ENCODE measurements around the gene FAM120C. TPM values are rescaled to one million over a fixed set of nuclear protein-coding genes. Genes with fewer than 3 reads are reported as not detected.

Gene FAM120C
- total RNA-seq, 1 experiment from 2014 or later: 6.1 TPM

DNA sequence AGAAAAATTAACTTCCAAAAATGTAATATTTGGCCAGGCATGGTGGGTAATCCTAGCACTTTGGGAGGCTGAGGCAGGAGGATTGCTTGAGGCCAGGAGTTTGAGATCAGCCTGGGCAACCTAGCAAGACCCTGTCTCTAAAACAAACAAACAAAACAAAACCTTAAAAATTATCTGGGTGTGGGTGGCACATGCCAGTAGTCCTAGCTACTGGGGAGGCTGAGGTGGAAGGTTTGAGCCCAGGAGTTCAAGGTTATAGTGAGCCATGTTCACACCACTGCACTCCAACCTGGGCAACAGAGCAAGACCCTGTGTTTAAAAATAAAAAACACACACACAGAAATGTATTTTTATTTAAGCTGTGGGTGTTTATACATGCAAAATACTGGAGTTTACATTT is 12.0 kb downstream of the FAM120C start:
- no peaks in the 10 kb centered on the region for H3K27me3 ChIP-seq (ENCODE audit: insufficient read depth, low read length)
- H3K9me2 ChIP-seq (ENCODE audit: insufficient read depth): no peaks in the 10 kb centered on the region
- POLR2A ChIA-PET: no interaction called here
- H4K20me1 ChIP-seq (ENCODE audit: insufficient read depth): no peaks in the 10 kb centered on the region
- no peak for ATAC-seq
- no peaks in the 10 kb centered on the region for H3K79me2 ChIP-seq (ENCODE audit: insufficient read depth, low read length)
- RAD21 ChIA-PET (ENCODE audit: low non-redundant PET in 1 of 2, low total read pairs in 2 of 2, uncharacterized antibody in 2 of 2, unreplicated experiment in 2 of 2): no interaction called here
- H3K9me3 ChIP-seq (ENCODE audit: control insufficient read depth in 1 of 2, insufficient read depth in 1 of 2, low read depth in 1 of 2, low read length in 2 of 2): no peaks in the 10 kb centered on the region
- CTCF ChIA-PET: no interaction called here
- DNase-seq (ENCODE audit: low read depth, low spot score): no peak
- no peak overlapping the region for H2AFZ ChIP-seq (ENCODE audit: low read depth, low read length, poor library complexity, severe bottlenecking)
- intact Hi-C loops (cut with micrococcal nuclease): no loop called here
- H3K27ac ChIP-seq (ENCODE audit: low read depth, low read length): no peak overlapping the region
- no TSS peak for BruUV-seq (replicated peaks)
- TF ChIP-seq ZNF274 (IDR thresholded peaks at IDR 0.05; ENCODE audit: low read depth, low read length) (no peak), CBX3 (IDR thresholded peaks at IDR 0.05; ENCODE audit: low read depth) (no peak), EZH2phosphoT487 (IDR thresholded peaks at IDR 0.05; ENCODE audit: borderline replicate concordance) (no peak), FOSL1 (IDR thresholded peaks at IDR 0.05; ENCODE audit: low read depth) (no peak), ZFX (IDR thresholded peaks at IDR 0.05) (no peak), POLR2AphosphoS5 (IDR thresholded peaks at IDR 0.05; ENCODE audit: low read depth, low read length) (no peak), TCF7L2 (IDR thresholded peaks at IDR 0.05; ENCODE audit: borderline replicate concordance, extremely low read depth, insufficient read depth, insufficient read length) (no peak), SIN3A (IDR thresholded peaks at IDR 0.05; ENCODE audit: low read depth) (no peak), CEBPB (IDR thresholded peaks at IDR 0.05; ENCODE audit: low read depth) (no peak), SP1 (IDR thresholded peaks at IDR 0.05; ENCODE audit: low read depth) (no peak), YY1 (IDR thresholded peaks at IDR 0.05; ENCODE audit: extremely low read depth, insufficient replicate concordance, low read depth, low read length) (no peak), JUND (IDR thresholded peaks at IDR 0.05) (no peak), EGR1 (IDR thresholded peaks at IDR 0.05; ENCODE audit: low read depth) (no peak)
- TF ChIP-seq, protein P1, sequence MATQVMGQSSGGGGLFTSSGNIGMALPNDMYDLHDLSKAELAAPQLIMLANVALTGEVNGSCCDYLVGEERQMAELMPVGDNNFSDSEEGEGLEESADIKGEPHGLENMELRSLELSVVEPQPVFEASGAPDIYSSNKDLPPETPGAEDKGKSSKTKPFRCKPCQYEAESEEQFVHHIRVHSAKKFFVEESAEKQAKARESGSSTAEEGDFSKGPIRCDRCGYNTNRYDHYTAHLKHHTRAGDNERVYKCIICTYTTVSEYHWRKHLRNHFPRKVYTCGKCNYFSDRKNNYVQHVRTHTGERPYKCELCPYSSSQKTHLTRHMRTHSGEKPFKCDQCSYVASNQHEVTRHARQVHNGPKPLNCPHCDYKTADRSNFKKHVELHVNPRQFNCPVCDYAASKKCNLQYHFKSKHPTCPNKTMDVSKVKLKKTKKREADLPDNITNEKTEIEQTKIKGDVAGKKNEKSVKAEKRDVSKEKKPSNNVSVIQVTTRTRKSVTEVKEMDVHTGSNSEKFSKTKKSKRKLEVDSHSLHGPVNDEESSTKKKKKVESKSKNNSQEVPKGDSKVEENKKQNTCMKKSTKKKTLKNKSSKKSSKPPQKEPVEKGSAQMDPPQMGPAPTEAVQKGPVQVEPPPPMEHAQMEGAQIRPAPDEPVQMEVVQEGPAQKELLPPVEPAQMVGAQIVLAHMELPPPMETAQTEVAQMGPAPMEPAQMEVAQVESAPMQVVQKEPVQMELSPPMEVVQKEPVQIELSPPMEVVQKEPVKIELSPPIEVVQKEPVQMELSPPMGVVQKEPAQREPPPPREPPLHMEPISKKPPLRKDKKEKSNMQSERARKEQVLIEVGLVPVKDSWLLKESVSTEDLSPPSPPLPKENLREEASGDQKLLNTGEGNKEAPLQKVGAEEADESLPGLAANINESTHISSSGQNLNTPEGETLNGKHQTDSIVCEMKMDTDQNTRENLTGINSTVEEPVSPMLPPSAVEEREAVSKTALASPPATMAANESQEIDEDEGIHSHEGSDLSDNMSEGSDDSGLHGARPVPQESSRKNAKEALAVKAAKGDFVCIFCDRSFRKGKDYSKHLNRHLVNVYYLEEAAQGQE (IDR thresholded peaks at IDR 0.05; ENCODE audit: low read depth): no peak
- TF ChIP-seq, protein P2, sequence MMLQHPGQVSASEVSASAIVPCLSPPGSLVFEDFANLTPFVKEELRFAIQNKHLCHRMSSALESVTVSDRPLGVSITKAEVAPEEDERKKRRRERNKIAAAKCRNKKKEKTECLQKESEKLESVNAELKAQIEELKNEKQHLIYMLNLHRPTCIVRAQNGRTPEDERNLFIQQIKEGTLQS (IDR thresholded peaks at IDR 0.05): no peak
- TF ChIP-seq, protein P3, sequence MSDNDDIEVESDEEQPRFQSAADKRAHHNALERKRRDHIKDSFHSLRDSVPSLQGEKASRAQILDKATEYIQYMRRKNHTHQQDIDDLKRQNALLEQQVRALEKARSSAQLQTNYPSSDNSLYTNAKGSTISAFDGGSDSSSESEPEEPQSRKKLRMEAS (IDR thresholded peaks at IDR 0.05): no peak
- TF ChIP-seq, protein P4, sequence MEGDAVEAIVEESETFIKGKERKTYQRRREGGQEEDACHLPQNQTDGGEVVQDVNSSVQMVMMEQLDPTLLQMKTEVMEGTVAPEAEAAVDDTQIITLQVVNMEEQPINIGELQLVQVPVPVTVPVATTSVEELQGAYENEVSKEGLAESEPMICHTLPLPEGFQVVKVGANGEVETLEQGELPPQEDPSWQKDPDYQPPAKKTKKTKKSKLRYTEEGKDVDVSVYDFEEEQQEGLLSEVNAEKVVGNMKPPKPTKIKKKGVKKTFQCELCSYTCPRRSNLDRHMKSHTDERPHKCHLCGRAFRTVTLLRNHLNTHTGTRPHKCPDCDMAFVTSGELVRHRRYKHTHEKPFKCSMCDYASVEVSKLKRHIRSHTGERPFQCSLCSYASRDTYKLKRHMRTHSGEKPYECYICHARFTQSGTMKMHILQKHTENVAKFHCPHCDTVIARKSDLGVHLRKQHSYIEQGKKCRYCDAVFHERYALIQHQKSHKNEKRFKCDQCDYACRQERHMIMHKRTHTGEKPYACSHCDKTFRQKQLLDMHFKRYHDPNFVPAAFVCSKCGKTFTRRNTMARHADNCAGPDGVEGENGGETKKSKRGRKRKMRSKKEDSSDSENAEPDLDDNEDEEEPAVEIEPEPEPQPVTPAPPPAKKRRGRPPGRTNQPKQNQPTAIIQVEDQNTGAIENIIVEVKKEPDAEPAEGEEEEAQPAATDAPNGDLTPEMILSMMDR (IDR thresholded peaks at IDR 0.05 in 2 of 3, conservative IDR thresholded peaks at IDR 0.05 in 1 of 3; ENCODE audit: borderline replicate concordance in 1 of 3, insufficient read depth in 1 of 3, low read depth in 2 of 3, low read length in 2 of 3): no peak
- no peak overlapping the region for H3K4me3 ChIP-seq (replicated peaks in 1 of 2; ENCODE audit: low read depth in 1 of 2, low read length in 2 of 2)
- no peak overlapping the region for H3K9ac ChIP-seq (ENCODE audit: low read length)
- no peaks in the 10 kb centered on the region for H3K36me3 ChIP-seq (ENCODE audit: control insufficient read depth in 1 of 2, insufficient read depth in 2 of 2, low read length in 2 of 2)
- no peaks in the 10 kb centered on the region; a peak in 1 of 4 replicates for H3K4me1 ChIP-seq (ENCODE audit: control insufficient read depth in 1 of 2, insufficient read depth in 2 of 2, low read length in 2 of 2)
- no peak overlapping the region for H3K4me2 ChIP-seq (ENCODE audit: low read length)
